ENCODE data around the gene USP19. TPM values are rescaled to one million over a fixed set of nuclear protein-coding genes. Genes with fewer than 3 reads are reported as not detected.

The USP19 gene
- total RNA-seq, 2 donors from 2014 or later = 49.3 to 58.7 TPM

- H3K27me3 ChIP-seq = no peaks in the 10 kb centered on the region
- no peak for TF ChIP-seq CTCF (IDR thresholded peaks at IDR 0.05)
- DNase-seq (ENCODE audit: low spot score) = no peak
- no peaks in the 10 kb centered on the region for H3K9me3 ChIP-seq
- H3K4me3 ChIP-seq = no peak overlapping the region
- peaks cover 12% of the 10 kb centered on the region for H3K36me3 ChIP-seq
- no peak overlapping the region for H3K27ac ChIP-seq
- H3K4me1 ChIP-seq = peaks cover 0 to 20% of the 10 kb centered on the region in 2 donors
Observed at GRCh38 chr3:49163609-49164008, 43.0 kb upstream of the USP19 start.

GRCh38 chr3:49162751-49163419 lies 42.3 kb upstream of the USP19 start:
- no peak overlapping the region for H3K4me3 ChIP-seq
- no peak for DNase-seq (ENCODE audit: low spot score)
- TF ChIP-seq CTCF (IDR thresholded peaks at IDR 0.05) = no peak
- H3K27ac ChIP-seq = no peak overlapping the region
- peaks cover 12% of the 10 kb centered on the region for H3K36me3 ChIP-seq
- peaks cover 0 to 20% of the 10 kb centered on the region in 2 donors for H3K4me1 ChIP-seq
- H3K9me3 ChIP-seq = no peaks in the 10 kb centered on the region
- H3K27me3 ChIP-seq = no peaks in the 10 kb centered on the region

GRCh38 chr3:49161808-49162530 lies 41.3 kb upstream of the USP19 start:
- H3K27me3 ChIP-seq = no peaks in the 10 kb centered on the region
- H3K36me3 ChIP-seq = peaks cover 12% of the 10 kb centered on the region
- no peak for TF ChIP-seq CTCF (IDR thresholded peaks at IDR 0.05)
- H3K4me3 ChIP-seq = no peak overlapping the region
- peaks cover 0 to 20% of the 10 kb centered on the region in 2 donors for H3K4me1 ChIP-seq
- DNase-seq (ENCODE audit: low spot score) = no peak
- H3K27ac ChIP-seq = no peak overlapping the region
- H3K9me3 ChIP-seq = no peaks in the 10 kb centered on the region

- Histone ChIP-seq H3K27ac (no peak overlapping the region), H3K9me3 (no peaks in the 10 kb centered on the region), H3K36me3 (peaks cover 12% of the 10 kb centered on the region), H3K4me3 (no peak overlapping the region), H3K4me1 (peaks cover 0 to 12% of the 10 kb centered on the region in 2 donors), H3K27me3 (no peaks in the 10 kb centered on the region)
- no peak for TF ChIP-seq CTCF (IDR thresholded peaks at IDR 0.05)
- DNase-seq (ENCODE audit: low spot score) = no peak
Observed at GRCh38 chr3:49161197-49161596, 40.6 kb upstream of the USP19 start.

- Histone ChIP-seq H3K27ac (no peak overlapping the region), H3K4me3 (no peak overlapping the region), H3K9me3 (no peaks in the 10 kb centered on the region), H3K4me1 (no peaks in the 10 kb centered on the region), H3K27me3 (no peaks in the 10 kb centered on the region), H3K36me3 (peaks cover 12% of the 10 kb centered on the region)
- TF ChIP-seq CTCF (IDR thresholded peaks at IDR 0.05) = no peak
- DNase-seq (ENCODE audit: low spot score) = no peak
Observed at GRCh38 chr3:49158792-49159191, 38.2 kb upstream of the USP19 start.
